ENCODE data around the gene LITAFD.
A peak's percentile ranks its signal among the peaks of the same experiment; 100 is the strongest.
"Not testable (repeated sequence)": the region's sequence is repeated elsewhere in the genome, so short reads cannot be mapped to it uniquely, and the experiment has no call there.

LITAFD gene

DNA sequence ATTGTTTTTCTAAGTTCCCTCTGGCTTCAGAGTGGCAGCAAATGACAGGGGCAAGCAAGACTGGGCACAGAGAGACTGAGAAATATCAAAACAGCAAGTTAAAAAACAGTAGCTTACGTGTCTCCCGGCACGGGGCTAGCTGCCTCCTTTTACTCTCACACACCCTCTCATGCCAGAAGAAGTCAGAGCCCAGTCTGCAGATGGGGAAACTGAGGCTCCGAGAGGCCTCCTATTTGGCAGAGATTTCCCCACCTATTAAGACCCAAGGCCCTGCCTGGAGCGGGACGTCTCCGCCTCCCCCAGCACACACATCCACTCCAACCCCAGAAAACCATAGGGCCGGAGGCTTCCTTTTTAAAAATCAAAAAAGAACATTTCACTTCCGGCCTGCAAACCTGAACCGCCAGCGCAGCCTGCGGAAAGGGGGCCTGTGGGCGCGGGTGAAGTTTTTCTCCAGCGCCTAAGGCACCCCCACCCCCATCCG, 14.2 kb upstream of the LITAFD start:
- peaks cover 6% of the 10 kb centered on the region for H3K36me3 ChIP-seq
- no peaks in the 10 kb centered on the region for H3K27me3 ChIP-seq
- TF ChIP-seq, protein P1, sequence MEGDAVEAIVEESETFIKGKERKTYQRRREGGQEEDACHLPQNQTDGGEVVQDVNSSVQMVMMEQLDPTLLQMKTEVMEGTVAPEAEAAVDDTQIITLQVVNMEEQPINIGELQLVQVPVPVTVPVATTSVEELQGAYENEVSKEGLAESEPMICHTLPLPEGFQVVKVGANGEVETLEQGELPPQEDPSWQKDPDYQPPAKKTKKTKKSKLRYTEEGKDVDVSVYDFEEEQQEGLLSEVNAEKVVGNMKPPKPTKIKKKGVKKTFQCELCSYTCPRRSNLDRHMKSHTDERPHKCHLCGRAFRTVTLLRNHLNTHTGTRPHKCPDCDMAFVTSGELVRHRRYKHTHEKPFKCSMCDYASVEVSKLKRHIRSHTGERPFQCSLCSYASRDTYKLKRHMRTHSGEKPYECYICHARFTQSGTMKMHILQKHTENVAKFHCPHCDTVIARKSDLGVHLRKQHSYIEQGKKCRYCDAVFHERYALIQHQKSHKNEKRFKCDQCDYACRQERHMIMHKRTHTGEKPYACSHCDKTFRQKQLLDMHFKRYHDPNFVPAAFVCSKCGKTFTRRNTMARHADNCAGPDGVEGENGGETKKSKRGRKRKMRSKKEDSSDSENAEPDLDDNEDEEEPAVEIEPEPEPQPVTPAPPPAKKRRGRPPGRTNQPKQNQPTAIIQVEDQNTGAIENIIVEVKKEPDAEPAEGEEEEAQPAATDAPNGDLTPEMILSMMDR (IDR thresholded peaks at IDR 0.05): no peak
- no peaks in the 10 kb centered on the region for H3K9me3 ChIP-seq
- H3K27ac ChIP-seq: peak overlapping the region; percentile 94
- H3K4me1 ChIP-seq (ENCODE audit: control insufficient read depth in 1 of 2, insufficient read depth in 1 of 2, low read depth in 1 of 2, low read length in 1 of 2): peaks cover 33 to 41% of the 10 kb centered on the region in 2 experiments
- peak overlapping the region; percentile 77 to 90 for H3K4me3 ChIP-seq (ENCODE audit: low read depth in 1 of 2, low read length in 1 of 2)

DNA sequence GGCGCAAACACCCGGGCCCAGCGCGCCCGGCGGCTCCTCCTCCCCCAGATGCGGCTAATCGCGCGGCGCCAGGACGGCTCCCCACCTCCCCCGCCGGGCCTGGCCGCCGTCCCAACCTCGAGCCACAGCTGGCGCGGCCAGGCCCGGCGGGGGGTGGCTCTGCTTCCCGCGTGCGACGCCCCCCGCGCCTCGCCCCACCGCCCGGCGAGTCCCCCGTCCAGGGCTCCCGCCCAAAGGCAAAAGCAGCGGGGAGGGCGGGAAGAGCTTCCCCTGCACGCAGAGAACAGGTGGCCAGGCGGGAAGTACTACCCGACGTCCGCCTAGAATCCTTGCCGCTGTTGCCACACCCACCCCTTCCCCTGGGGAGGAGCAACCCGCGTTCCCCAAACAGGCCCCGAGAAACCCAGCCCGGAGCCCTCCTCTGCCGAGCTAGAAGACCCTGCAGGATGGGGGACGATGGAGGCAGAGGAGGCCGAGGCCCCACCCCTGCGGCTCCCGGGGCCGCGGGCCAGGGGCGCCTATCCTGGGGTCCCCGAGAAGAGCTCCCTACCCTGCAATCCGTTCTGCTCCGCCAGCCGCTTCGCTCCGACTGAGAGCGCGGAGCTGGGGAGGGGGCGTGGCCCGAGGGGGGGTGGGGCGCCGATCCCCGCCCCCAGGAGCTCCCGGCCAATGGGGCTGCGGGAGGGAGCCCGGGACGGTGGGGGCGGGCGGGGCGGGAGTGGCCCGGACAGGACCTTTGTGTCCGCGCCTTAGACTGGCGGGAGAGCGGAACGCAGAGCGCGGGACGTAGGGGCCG, 13.5 kb upstream of the LITAFD start, which contains the start of gene CARHSP1:
Gene CARHSP1, minus strand, starts transcription at position 591 of the 796 bp plus-strand sequence. CDS start 9,678 bp downstream, outside the sequence.
- H3K4me1 ChIP-seq (ENCODE audit: control insufficient read depth in 1 of 2, insufficient read depth in 1 of 2, low read depth in 1 of 2, low read length in 1 of 2): peaks cover 33 to 41% of the 10 kb centered on the region in 2 experiments
- TF ChIP-seq, protein P1 (IDR thresholded peaks at IDR 0.05): no peak

DNA sequence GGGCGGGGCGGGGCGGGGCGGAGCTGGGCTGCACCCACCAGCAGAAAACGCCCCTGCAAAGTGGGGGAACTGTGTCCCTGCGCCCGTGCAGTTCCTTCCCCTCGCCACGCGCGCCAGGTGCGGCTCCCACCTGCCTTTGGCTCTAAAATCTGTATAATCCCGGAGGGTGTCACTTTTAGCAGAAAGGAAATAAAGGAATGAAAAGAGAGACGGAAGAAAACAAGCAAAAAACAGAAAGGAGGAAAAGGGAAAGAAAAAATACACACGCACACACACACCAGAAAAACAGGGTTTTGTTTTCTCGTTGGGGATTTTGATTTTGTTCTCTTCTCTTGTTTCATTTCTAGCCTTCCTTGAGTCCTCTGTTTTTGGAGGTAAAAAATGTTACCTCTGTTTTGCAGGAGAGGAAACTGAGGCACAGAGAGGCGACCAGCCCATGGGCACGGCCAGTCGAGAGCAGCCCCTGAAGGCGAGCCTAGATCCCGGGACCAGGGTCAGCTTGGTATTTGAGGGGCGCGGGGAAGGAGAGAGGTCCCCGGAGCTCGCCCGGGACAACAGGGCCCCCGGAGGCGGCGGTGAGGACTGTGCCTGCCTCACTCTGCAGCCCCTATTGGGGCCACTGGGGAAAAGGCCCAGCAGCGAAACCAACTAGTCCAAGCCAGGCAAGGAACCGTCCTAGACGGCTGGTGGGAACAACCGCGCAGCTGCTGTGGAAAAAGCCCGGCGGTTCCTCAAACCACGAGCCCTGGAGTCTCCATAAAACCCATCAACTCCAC, 12.8 kb upstream of the LITAFD start:
- peak overlapping the region; percentile 53 to 90 for H3K4me3 ChIP-seq (ENCODE audit: low read depth in 1 of 2, low read length in 1 of 2)
- no peaks in the 10 kb centered on the region for H3K9me3 ChIP-seq
- no peaks in the 10 kb centered on the region for H3K27me3 ChIP-seq
- peak overlapping the region; percentile 94 for H3K27ac ChIP-seq
- TF ChIP-seq, protein P1 (IDR thresholded peaks at IDR 0.05): peak; percentile 56
- no peaks in the 10 kb centered on the region for H3K36me3 ChIP-seq
- peaks cover 33 to 41% of the 10 kb centered on the region in 2 experiments for H3K4me1 ChIP-seq (ENCODE audit: control insufficient read depth in 1 of 2, insufficient read depth in 1 of 2, low read depth in 1 of 2, low read length in 1 of 2)

More for the DNA sequence above, 13.5 kb upstream of the LITAFD start, which contains the start of gene CARHSP1:
- H3K9me3 ChIP-seq: no peaks in the 10 kb centered on the region
- no peaks in the 10 kb centered on the region for H3K27me3 ChIP-seq
- peak within 1 kb of the TSS; percentile 94 for H3K27ac ChIP-seq
- H3K4me3 ChIP-seq (ENCODE audit: low read depth in 1 of 2, low read length in 1 of 2): peak within 1 kb of the TSS; percentile 77 to 90
- peaks cover 6% of the 10 kb centered on the region for H3K36me3 ChIP-seq

DNA sequence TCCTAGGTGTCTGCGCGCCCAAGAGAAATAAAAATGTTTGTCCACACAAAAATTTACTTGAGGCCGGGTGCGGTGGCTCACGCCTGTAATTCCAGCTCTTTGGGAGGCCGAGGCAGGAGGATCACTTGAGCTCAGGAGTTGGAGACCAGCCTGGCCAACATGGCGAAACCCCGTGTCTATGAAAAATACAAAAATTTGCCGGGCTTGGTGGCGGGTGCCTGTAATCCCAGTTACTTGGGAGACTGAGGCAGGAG, 12.2 kb upstream of the LITAFD start:
- Histone ChIP-seq H3K27ac (peak overlapping the region; percentile 94), H3K4me3 (ENCODE audit: low read depth in 1 of 2, low read length in 1 of 2) (peak overlapping the region in 1 of 2 experiments; percentile 90), H3K4me1 (ENCODE audit: control insufficient read depth in 1 of 2, insufficient read depth in 1 of 2, low read depth in 1 of 2, low read length in 1 of 2) (peaks cover 33 to 41% of the 10 kb centered on the region in 2 experiments)
- H3K36me3 ChIP-seq, H3K9me3 ChIP-seq, H3K27me3 ChIP-seq: not testable (repeated sequence)

DNA sequence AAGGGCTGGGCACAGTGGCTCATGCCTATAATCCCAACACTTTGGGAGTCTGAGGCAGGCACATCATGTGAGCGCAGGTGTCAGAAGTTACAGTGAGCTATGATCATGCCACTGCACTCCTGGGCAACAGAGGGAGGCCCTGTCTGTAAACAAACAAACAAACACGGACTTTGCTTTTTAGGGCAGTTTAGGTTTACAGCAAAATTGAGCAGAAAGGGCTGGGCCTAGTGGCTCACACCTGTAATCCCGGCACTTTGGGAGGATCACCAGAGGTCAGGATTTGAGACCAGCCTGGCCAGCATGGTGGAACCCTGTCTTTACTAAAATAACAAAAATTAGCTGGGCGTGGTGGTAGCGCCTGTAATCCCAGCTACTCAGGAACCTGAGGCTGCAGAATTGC, 10.1 kb upstream of the LITAFD start:
- no peaks in the 10 kb centered on the region for H3K36me3 ChIP-seq
- peaks cover 30 to 33% of the 10 kb centered on the region in 2 experiments for H3K4me1 ChIP-seq (ENCODE audit: control insufficient read depth in 1 of 2, insufficient read depth in 1 of 2, low read depth in 1 of 2, low read length in 1 of 2)
- H3K9me3 ChIP-seq: no peaks in the 10 kb centered on the region
- H3K27ac ChIP-seq: no peak overlapping the region
- no peaks in the 10 kb centered on the region for H3K27me3 ChIP-seq
- TF ChIP-seq, protein P1 (IDR thresholded peaks at IDR 0.05): no peak
- H3K4me3 ChIP-seq (ENCODE audit: low read depth in 1 of 2, low read length in 1 of 2): no peak overlapping the region

Data from neutrophil (primary cell).